GM10266 (cell line): Measurements from ENCODE around the gene DCST2.

Experiments
- DNase-seq: peaks from one replicate; pipeline ENCODE4 v3.0.0; 2012; ENCODE audit errors: extremely low spot score
- TF ChIP-seq, protein P1 (sequence below): IDR thresholded peaks from 2 replicates; pipeline ENCODE4 v1.5.1; 2012; ENCODE audit warnings: mild to moderate bottlenecking, low read depth; ENCODE audit not compliant: control insufficient read depth, insufficient read depth; ENCODE audit errors: missing control alignments

DCST2 gene

DNA sequence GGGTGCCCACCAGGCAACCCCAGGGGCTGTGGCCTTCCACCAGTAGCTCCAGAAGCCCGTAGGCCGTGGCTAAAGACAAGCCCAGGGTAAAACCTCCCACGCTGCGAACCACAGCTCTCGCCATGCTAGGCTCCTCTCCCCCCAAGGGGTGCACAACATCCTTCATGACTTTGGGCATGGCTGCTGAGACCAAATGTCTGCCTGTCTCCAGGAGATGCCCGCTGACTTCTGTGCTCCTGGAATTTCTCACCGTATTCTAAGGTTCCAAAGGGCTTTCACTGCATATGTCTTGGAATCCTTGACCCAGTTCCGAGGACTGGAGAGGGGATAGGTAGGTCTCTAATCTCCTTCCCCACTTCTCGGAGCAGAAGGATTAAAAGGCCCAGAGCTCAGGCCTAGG is at the start of gene DCST2, which contains the start of gene DCST1:
DCST2 (minus strand) TSS at position 258 of the 400 bp plus-strand sequence; CDS start at position 178, 80 bp downstream.
DCST1 (plus strand) TSS at position 301 of the 400 bp plus-strand sequence. CDS start 213 bp downstream, outside the sequence.
- no peak for DNase-seq

GRCh38 chr1:155083052-155083541 is 49.5 kb upstream of the DCST2 start:
- TF ChIP-seq, protein P1, sequence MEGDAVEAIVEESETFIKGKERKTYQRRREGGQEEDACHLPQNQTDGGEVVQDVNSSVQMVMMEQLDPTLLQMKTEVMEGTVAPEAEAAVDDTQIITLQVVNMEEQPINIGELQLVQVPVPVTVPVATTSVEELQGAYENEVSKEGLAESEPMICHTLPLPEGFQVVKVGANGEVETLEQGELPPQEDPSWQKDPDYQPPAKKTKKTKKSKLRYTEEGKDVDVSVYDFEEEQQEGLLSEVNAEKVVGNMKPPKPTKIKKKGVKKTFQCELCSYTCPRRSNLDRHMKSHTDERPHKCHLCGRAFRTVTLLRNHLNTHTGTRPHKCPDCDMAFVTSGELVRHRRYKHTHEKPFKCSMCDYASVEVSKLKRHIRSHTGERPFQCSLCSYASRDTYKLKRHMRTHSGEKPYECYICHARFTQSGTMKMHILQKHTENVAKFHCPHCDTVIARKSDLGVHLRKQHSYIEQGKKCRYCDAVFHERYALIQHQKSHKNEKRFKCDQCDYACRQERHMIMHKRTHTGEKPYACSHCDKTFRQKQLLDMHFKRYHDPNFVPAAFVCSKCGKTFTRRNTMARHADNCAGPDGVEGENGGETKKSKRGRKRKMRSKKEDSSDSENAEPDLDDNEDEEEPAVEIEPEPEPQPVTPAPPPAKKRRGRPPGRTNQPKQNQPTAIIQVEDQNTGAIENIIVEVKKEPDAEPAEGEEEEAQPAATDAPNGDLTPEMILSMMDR: no peak

More for the DNA sequence above, at the start of gene DCST2, which contains the start of gene DCST1:
- TF ChIP-seq, protein P1: no peak

DNA sequence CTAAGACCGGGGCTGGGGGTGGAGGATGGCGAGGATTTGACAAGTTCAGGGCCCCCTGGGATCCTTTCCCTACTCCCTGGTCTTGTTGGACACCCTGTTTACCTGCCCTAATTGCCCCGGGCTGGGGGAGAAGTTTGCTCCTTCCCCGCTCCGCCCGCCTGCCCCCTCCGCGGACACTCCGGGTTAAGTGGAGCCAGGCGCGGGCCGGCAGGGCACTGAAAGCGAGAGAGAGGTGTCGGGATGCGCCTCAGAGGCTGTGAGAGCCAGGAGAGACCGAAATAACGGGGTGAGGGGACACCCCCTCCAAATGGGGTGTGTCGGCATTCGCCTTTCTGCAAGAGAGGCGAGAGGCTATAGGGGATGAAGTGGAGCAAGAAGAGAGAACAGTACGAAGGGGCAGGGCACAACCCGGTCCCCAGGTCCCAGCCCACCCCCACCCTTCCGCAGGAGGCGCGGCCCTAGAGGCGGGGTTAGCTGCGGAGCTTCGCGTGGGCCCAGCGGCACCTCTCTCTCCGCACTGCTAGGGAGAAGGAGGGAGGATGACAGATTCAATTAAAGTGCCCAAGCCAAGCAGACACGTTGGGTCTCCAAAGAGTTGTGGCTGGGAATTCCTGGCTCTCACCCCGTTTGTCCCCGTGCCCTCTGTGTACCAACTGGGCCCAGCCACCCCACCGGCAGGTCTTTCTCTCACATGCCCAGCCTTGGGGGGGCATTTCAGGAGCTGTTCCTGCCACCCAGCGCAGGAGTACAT is 48.9 kb upstream of the DCST2 start:
- TF ChIP-seq, protein P1: no peak
- no peak for DNase-seq

More at GRCh38 chr1:155083052-155083541, 49.5 kb upstream of the DCST2 start:
- no peak for DNase-seq

GRCh38 chr1:155081472-155082300 is 48.1 kb upstream of the DCST2 start:
- DNase-seq: no peak

GRCh38 chr1:155080312-155081228 is 47.0 kb upstream of the DCST2 start:
- TF ChIP-seq, protein P1: no peak
- DNase-seq: peak; percentile 65

More at GRCh38 chr1:155081472-155082300, 48.1 kb upstream of the DCST2 start:
- TF ChIP-seq, protein P1: no peak

DNA sequence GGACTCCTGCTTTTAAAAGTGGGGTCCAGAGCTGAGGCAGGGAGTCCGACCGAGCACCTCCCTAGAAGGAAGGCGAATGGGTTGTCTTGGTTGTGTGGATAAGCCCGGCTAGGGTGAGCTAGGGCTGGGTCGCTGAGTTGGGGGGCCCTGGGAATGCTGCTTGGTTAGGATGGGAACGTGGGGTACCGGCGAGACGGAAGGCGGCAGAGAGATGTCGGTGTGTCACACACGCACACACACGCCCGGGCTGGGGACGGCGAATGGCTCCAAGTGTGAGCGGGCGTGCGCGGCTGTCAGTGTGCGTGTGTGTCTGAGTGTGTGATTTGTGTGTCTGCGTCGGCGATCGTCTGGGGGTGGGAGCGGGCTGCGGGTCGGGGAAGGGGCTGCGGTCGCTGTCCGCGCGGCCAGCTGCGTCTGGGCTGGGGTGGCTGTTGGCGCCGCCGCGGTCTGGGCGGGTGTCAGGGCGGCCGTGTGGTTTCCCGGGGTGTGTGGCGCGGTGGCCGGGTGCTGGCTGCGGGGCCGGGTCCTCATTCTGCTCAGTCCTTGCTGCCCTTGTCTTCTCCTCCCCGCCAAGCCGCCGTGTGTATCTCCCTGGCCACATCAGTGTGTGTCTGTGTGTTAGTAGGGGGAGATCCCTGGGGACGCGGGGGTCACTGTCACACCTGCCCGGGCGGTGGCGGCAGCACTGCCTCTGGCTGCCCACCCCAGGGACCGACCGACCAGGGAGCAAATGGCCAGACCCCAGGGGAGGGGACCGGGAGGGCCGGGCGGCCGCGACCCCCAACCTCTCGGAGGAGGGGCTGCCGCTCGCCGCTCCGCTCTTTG is 46.1 kb upstream of the DCST2 start:
- TF ChIP-seq, protein P1: no peak
- peak; percentile 58 for DNase-seq
